Kidney tubule cell (primary cell): Measurements from ENCODE around the gene ADAMTS7.

Experiments used
- DNase-seq: peaks from one replicate; pipeline ENCODE4 v3.0.0-alpha.2; 2018; ENCODE audit warnings: low spot score

ADAMTS7 gene

GRCh38 chr15:78718837-78719236, 92.4 kb downstream of the ADAMTS7 start:
- no peak for DNase-seq

- DNase-seq = no peak
Measured at GRCh38 chr15:78717956-78718656, 93.2 kb downstream of the ADAMTS7 start.

DNA sequence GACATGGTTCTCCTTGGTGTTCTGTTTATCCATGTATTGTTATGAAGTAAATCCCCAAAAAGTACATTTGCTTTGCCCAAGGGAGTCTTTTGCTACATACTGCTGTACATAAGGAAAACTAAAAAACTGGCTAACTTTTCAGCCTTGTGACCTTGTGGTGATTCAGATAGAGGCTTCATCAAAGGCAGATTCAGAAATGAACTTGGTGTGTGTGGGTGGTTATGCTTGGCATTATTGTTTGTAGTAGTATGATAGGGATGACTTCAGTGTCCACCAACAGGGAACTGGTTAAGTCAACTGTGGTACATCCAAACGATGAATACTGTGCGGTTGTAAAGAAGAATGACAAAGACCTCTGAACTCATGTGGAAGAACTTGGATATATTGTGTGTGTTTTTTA, 94.6 kb downstream of the ADAMTS7 start:
- DNase-seq = peak; percentile 57

GRCh38 chr15:78715930-78716329, 95.3 kb downstream of the ADAMTS7 start:
- peak; percentile 96 for DNase-seq

GRCh38 chr15:78715434-78715833, 95.8 kb downstream of the ADAMTS7 start:
- DNase-seq = peak; percentile 87

GRCh38 chr15:78714890-78715289, 96.4 kb downstream of the ADAMTS7 start:
- DNase-seq = peak; percentile 78

GRCh38 chr15:78712797-78713515, 98.3 kb downstream of the ADAMTS7 start:
- no peak for DNase-seq

DNA sequence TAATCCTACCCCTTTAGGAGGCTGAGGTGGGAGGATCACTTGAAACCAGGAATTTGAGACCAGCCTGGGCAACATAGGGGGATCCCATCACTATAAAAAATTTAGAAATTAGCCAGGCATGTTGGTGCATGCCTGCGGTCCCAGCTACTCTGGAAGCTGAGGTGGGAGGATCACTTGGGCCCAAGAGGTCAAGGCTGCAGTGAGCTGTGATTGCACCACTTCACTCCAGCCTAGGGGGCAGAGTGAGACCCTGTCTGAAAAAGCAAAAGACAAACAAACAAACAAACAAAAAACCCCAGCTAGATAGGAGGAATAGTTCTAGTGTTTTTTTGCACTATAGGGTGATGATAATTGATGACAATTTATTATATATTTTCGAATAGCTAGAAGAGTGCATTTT, 99.6 kb downstream of the ADAMTS7 start:
- no peak for DNase-seq

- DNase-seq = peak; percentile 73
Measured at GRCh38 chr15:78709263-78709882, 101.9 kb downstream of the ADAMTS7 start.
